GM21447 (cell line): Measurements from ENCODE around the gene FAM107A.
A peak's percentile ranks its signal among the peaks of the same experiment; 100 is the strongest.
"Not testable (repeated sequence)": the region's sequence is repeated elsewhere in the genome, so short reads cannot be mapped to it uniquely, and the experiment has no call there.

Source experiments
- ATAC-seq: cut with Tn5 transposase; IDR thresholded peaks from one replicate; pipeline ENCODE4 v1.9.1; 2021; ENCODE audit not compliant: unreplicated experiment

Gene FAM107A

DNA sequence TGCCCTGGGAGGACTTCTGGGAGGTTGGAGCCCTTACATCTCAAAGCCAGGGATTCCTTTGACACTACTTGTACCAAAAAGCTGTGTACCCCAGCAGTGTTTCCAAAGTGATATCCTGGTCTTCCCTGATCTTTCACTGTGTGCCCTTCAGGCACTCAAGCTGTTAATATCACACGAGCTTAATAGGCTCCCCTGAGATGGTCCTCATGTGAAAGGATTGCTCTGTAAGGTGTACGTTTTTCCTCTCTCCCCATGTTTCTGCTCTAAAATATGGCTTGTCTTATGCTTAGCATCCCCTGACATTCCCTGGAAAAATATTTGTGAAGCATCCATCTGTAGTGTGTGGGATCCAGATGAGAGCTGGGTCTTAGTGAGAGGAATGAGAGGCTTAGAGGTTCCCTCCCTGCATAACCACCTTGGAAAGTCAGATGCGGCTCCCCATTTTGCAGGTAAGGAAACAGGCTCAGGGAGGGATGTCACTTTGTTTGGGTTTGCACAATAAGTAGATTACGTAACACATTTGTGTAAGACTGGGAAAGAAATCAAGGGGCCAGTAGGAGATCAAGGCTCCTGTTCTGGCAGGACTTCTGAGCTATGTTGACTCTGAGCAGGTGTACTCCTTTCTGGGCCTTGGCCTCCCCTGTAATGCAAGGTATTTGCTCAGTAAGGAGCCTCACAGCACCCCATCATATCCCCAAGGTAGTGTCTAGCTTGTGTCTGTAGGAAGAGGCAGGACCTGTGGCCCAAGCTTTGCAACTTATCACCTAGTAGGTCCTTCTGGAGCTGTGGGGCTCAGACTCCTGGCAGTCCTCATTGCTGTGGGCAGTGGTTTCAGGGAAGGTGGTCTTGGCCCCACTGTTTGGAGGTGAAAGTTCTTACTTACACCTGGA, 39.5 kb downstream of the FAM107A start:
- no peak for ATAC-seq

DNA sequence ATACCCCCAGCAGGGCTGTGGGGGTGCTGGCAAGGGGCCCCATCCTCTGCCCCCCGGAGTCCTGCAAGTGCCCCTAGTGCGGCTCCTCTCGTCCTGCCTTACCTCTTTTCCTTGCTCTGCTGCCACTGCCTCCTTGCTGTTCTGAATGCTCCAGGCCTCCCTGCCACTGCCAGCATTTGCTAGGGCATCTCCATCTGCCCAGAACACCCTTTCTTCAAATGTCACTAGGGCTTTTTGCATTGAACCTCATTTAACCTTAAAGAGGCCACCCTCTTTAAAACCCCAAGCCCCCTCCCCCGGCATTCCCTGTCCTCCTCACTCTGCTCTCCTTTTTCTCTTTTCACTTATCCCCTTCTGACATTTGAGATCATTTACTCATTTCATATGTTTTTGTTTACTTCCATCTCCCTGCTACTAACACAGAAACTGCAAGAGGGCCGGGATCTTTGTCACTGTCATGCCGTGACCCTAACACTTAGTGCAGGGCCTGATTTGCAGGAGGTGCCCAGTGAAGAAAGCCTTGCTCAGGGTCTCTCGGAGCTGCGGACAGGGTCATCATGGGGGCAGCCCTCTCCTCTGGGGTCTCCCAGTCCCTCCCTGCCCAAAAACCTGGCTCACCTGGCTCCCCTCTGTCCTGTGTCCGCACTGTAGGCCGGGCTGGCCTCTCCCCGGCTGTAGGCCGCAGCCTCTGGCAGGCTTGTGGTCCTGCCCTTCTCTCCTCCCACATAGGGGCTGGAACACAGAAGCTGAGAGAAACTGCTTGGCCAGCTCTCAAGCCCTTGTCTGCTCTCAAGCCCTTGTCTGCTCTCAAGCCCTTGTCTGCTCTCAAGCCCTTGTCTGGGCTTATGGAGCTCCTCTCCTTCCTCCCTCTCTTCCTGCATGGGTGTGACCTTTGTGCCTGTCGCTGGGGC, 40.4 kb downstream of the FAM107A start, which contains the start of gene ACOX2:
Gene ACOX2, minus strand, starts transcription at position 690 of the 911 bp plus-strand sequence. CDS start 2,084 bp downstream, outside the sequence.
- ATAC-seq: no peak

GRCh38 chr3:58535531-58536500, 41.4 kb downstream of the FAM107A start:
- ATAC-seq: no peak

DNA sequence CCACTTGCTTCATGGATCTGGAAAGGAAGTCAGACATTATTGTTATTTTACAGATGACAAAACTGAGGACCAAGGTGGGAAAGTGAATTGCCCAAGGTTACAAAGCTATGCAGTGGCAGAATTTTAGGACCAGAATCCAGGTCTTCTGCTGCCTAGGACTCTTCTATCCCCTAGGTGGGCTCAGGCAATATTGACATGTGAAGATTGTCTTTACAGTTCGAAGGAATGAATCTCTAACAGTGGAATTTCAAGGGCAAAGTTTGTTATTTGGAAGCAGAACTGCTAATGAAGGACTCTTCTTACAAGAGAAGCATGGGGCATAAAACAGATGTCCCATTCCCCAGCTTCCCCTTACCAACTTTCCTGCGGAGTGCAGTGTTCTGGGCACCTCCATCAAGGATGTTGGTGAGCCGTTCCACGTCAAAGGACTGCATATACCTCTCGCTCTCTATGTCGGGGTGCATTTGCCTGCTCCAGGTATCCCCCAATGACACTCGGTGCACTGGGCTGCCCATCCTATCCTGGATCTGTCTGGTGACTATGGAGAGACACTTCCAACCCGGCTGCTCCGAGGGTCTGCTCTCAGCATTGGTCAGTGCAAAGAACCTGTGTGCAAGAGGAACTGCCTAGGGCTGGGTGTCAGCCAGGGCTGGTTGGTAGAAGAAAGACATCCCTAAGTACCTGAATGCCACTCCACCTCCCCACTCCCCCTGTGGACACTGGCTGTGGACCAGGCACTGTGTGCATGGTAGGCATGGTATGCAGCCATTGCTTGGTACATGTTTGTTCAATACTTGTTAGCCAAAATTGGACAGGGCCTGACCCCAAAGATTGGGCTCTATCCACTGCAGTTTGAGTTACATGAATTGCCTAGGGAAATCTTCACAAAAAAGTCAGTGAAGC, 42.3 kb downstream of the FAM107A start:
- no peak for ATAC-seq

- peak; percentile 95 for ATAC-seq
Observed at GRCh38 chr3:58532794-58533220, 44.4 kb downstream of the FAM107A start.

DNA sequence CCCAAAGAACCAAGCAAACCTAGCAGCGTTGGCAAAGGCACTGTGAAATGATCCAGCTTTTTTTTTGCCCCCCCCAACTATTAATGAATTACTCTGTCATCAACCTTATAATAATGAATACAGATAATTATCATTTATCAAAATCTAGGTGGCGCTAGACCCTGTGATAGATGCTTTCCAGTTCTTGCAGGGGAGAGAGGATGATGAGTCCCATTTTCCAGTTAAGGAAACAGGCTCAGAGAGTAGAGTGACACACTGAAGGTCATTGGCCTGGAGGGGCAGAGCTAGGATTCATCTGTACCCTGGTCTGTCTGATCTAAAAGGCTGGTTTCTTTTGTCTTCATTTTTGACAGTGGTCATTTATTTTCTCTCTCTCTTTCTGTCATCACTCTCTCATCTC, 45.2 kb downstream of the FAM107A start:
- ATAC-seq: no peak

- no peak for ATAC-seq
Observed at GRCh38 chr3:58531555-58531954, 45.6 kb downstream of the FAM107A start.

DNA sequence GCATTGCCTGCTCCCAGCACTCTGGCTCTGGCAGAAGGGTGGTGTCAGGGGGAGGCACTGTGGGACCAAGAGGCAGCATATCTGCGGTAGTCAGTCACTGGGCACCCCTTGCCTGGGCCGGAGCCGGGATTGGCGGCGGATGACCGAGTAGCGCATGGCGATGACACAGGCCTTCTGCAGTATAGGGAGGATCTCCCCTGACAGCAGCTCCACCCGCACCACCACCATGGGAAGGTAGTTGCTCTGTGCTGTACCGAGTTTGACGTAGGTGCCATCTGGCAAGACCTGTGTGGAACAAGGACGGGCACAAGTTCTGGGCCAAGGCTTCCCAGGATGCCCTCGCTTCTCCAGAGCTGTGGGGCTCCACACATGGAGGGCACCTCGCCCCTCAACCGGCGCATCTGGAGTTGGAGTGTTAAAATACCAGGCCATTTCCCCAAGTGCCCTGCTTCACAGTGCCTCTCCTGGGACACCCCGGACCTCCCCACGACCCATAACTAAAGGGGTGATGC, 46.8 kb downstream of the FAM107A start:
- ATAC-seq: no peak

- ATAC-seq: no peak
Observed at GRCh38 chr3:58529516-58530353, 47.5 kb downstream of the FAM107A start.

GRCh38 chr3:58528629-58529028, 48.6 kb downstream of the FAM107A start:
- ATAC-seq: no peak

- not testable (repeated sequence) for ATAC-seq
Observed at GRCh38 chr3:58527440-58527839, 49.8 kb downstream of the FAM107A start.

GRCh38 chr3:58526515-58526957, 50.7 kb downstream of the FAM107A start:
- no peak for ATAC-seq

GRCh38 chr3:58524326-58524888, 52.8 kb downstream of the FAM107A start:
- no peak for ATAC-seq

GRCh38 chr3:58522759-58523425, 54.3 kb downstream of the FAM107A start:
- no peak for ATAC-seq

GRCh38 chr3:58521917-58522631, 55.1 kb downstream of the FAM107A start:
- no peak for ATAC-seq

DNA sequence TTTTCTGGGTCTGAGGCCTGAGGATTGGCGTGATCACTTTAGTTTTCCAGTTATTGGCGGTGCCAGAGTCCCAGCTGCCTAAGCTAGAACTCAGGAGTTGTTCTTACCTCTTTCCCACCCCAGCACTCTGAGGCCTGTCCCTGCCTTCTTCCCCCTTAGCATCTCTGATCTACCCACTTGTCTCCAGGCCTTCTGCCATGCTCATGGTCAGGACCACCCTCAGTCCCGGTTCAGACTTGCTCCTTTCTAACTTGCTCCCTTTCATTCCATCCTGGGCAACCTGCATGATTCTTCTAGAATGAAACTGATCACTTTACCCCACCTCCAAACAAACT, 55.9 kb downstream of the FAM107A start:
- no peak for ATAC-seq
